Spinal cord (tissue), 10 donors: ENCODE data around the gene SETD1A. TPM values are rescaled to one million over a fixed set of nuclear protein-coding genes. Genes with fewer than 3 reads are reported as not detected.

Experiments used
- DNase-seq, 6 donors: peaks; one replicate each; pipeline versions ENCODE4 v3.0.0 to v3.0.0-alpha.2; 2013 to 2015; ENCODE audit warnings: low spot score in 6 of 6, low read depth in 4 of 6
- H3K27ac ChIP-seq: one replicate; pipeline ENCODE4 v1.5.1; 2013; ENCODE audit warnings: low read depth, low read length, control low read depth
- H3K27me3 ChIP-seq: one replicate; pipeline ENCODE4 v1.6.1; 2013; ENCODE audit warnings: low read length; ENCODE audit not compliant: control insufficient read depth, insufficient read depth
- H3K36me3 ChIP-seq: one replicate; pipeline ENCODE4 v1.6.1; 2013; ENCODE audit warnings: low read length; ENCODE audit not compliant: control insufficient read depth, insufficient read depth
- H3K4me1 ChIP-seq: one replicate; pipeline ENCODE4 v1.6.1; 2013; ENCODE audit warnings: low read length; ENCODE audit not compliant: control insufficient read depth, insufficient read depth
- H3K4me3 ChIP-seq: one replicate; pipeline ENCODE4 v1.5.1; 2013; ENCODE audit warnings: low read depth, low read length, control low read depth
- H3K9me3 ChIP-seq: one replicate; pipeline ENCODE4 v1.6.1; 2013; ENCODE audit warnings: low read length; ENCODE audit not compliant: control insufficient read depth, insufficient read depth
- WGBS: methylation state at CpG from one replicate; pipeline ENCODE4 v1.1.5; 2013; ENCODE audit warnings: missing lambda C conversion rate; ENCODE audit not compliant: insufficient coverage; 5-methylcytosine and 5-hydroxymethylcytosine counted together
- long read RNA-seq, 4 donors: transcript quantifications; one replicate each; lab custom pipeline, GENCODE V29; 2026
- polyA plus RNA-seq, 2 donors: library from polyadenylated mRNA; unstranded; fragments of 120-200 nt; gene quantifications; one replicate each; pipeline ENCODE4 v1.2.1, GENCODE V29; 2013; ENCODE audit not compliant: insufficient read length in 2 of 2
- total RNA-seq, 2 donors: library from RNA; depleted of rRNA in 1 of 2; stranded (reverse); fragments of 120-200 nt in 1 of 2; fragments of >200 nt in 1 of 2; gene quantifications; one replicate each; pipeline versions ENCODE4 v1.2.3 to v1.2.4, GENCODE V29; 2013 to 2014
- donor health status: healthy.

The SETD1A gene
- total RNA-seq = 1 to 10 TPM; 2.3 to 5.0 TPM
- 10 to 100 TPM; 16.7 to 17.4 TPM for polyA plus RNA-seq
- long read RNA-seq, donor 1 = 0 reads
- long read RNA-seq, donor 2 = 0 reads
- long read RNA-seq, donor 3 = 0 reads
- long read RNA-seq, donor 4, partial matches to known transcripts = 0 of 6 reads
- long read RNA-seq, donor 4, other reads (novel, unspliced or antisense) = 6 of 6 reads

DNA sequence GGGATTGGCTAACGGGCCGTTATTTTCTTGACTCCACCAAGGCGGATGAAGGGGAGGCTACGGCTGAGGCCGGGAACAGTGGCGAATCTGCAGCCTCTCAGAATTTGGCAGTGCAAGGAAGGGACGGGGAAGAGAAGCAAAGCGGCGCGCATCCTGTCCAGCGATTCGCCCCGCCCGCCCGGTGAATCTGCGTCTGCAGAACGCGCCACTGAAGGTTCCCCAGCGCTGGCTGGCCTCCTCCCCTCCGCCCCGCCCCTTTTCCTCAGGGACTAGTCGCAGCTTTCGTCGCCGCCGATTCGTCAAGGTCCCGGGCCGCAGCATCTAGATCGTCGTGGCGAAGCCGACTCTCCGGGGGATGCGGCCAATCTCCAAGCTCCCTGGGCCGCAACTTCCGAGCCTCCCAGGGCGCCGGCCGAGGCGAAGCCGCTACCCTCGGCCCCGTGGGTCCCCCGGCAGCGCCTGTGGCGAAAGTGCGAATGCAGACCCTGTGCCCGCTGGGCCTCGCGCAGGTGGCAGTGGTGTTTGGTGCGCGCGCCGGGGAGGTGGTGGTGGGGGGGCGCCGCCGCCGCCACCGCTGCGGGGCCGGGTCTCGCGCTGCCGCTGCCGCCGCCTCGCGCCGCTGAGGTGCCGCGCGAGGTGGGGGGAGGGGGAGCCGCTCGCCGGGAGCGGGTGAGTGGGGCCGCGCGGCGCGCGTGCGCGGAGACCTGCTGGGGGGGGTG, at the start of gene SETD1A:
TSS of gene SETD1A (plus strand) at position 299 of the 719 bp plus-strand sequence. CDS start 978 bp downstream, outside the sequence.
- peak; percentile 87 to 99 (median 91) for DNase-seq
- WGBS = under 1% methylated on average over 84 of the region's 85 CpGs
- Histone ChIP-seq H3K27ac (peak within 1 kb of the TSS; percentile 99), H3K4me1 (peaks cover 27% of the 10 kb centered on the region), H3K36me3 (peaks cover 45% of the 10 kb centered on the region), H3K4me3 (peak within 1 kb of the TSS; percentile 96), H3K27me3 (no peaks in the 10 kb centered on the region), H3K9me3 (no peaks in the 10 kb centered on the region)

DNA sequence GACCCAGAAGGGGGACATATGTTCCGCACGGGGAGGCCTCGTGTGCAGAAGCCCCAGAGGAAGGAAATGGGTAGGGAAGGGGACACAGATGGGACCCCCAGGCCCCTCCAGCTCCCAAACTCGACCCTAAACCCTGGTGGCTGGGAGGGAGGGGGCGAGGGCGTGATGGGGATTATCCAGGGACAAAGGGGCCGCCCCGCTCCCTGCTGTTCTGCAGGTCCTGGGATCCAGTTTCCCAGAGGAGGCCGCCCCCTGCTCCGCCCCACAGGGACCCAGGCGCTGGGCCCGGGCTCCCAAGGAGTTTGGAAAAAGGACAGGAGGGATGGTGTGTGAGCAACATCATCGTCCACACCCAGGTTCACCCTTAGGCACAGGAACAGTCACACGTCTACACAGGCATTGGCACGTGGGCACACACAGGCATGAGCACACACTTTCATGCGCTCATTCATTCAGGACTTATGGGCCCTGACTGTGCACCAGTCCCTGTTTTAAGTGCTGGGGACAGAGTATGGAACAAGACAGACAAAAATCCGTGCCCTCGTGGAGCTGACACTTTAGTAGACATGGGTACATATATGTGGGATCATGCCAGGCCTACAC, 47.0 kb upstream of the SETD1A start:
- Histone ChIP-seq H3K4me1 (no peaks in the 10 kb centered on the region), H3K4me3 (no peak overlapping the region), H3K9me3 (no peaks in the 10 kb centered on the region), H3K36me3 (peaks cover 2% of the 10 kb centered on the region), H3K27me3 (no peaks in the 10 kb centered on the region), H3K27ac (no peak overlapping the region)
- 54% methylated on average over 9 of the region's 18 CpGs for WGBS
- DNase-seq = no peak

DNA sequence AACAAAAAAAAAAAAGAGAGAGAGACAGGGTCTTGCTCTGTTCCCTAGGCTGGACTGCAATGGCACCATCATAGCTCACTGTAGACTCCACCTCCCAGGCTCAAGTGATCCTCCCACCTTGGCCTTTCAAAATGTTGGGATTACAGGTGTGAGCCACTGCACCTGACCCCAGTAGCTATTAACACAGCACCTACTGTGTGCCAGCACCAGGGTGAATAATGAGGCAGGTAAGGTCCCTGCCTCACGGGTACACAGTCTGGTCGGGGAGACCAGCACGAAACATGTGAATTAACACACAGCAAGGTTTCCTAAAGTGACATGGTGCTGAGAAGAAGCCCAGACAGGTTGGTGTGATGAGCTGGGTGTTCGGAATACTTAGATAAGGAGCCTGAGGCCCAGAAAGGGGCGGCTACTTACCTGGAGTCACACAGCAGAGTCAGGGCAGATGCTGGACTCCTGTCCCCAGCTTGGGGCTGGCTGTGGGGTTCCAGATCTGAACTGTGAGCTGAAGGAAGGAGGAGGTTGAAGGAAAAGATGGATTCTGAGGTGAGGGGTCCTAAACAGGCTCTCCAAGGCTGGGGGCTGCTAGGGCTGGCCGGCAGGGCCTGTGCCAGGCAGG, 44.7 kb upstream of the SETD1A start:
- Histone ChIP-seq H3K4me1 (no peaks in the 10 kb centered on the region), H3K27ac (no peak overlapping the region), H3K9me3 (no peaks in the 10 kb centered on the region), H3K27me3 (no peaks in the 10 kb centered on the region), H3K36me3 (no peaks in the 10 kb centered on the region), H3K4me3 (no peak overlapping the region)
- 86% methylated on average over 6 of the region's 6 CpGs for WGBS
- DNase-seq = no peak

DNA sequence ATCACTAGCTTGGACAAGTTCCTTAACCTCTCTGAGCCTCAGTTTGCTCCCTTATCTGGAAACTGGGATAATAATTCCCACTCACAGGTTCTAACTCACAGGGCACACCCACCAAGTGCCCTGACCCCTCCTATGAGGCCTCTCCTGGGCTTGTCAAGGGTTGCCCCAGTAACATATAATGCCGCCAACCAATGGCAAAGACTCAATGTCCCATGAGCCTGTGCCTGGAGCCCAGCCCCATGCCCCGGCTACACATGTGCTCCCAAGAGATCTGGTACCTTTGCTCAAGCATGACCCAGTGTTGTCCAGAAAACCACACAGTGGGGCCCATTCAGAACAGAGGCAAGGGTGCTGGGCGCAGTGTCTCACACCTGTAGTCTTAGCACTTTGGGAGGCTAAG, 42.7 kb upstream of the SETD1A start:
- Histone ChIP-seq H3K9me3 (no peaks in the 10 kb centered on the region), H3K4me1 (no peaks in the 10 kb centered on the region), H3K27me3 (no peaks in the 10 kb centered on the region), H3K4me3 (no peak overlapping the region), H3K27ac (no peak overlapping the region), H3K36me3 (no peaks in the 10 kb centered on the region)
- WGBS = 85% methylated on average over 3 of the region's 3 CpGs
- no peak for DNase-seq

DNA sequence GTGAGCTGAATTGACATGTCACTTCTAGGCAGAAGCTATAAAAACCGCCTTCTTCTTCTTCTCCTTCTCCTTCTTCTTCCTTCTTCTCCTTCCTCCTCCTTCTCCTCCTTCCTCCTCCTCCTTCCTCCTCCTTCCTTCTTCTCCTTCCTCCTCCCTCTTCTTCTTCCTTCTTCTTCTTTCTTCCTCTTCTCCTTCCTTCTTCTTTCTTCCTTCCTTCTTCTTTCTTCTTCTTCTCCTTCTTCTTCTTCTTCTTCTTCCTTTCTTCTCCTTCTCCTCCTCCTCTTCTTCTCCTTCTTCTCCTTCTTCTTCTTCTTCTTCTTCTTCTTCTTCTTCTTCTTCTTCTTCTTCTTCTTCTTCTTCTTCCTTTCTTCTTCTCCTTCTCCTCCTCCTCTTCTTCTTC, 38.9 kb upstream of the SETD1A start:
- WGBS = 75% methylated on average over 1 of the region's 1 CpG
- no peaks in the 10 kb centered on the region for H3K9me3 ChIP-seq

DNA sequence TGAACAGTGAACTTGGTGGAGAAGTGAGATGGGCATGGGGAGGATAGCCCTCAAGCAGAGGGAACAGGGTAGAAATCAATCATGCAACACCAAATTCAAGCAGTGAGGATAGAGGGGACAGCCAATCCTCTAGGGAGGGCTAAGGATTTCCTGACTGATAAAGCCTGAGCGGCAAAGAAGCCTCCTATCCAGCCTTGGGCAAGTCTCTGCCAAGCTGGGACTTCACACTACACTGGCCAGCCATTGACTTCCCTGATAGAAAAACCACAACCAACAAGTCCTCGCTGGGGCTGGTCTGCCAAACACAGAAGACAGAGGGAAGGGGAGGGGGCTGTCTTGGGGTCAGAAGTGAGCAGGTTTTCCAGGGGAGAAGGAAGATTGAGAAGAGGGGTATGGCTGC, 36.7 kb upstream of the SETD1A start:
- no CpG with 5 or more reads among the region's 2 CpGs for whole genome bisulfite sequencing
- Histone ChIP-seq H3K4me1 (peaks cover 28% of the 10 kb centered on the region), H3K27me3 (no peaks in the 10 kb centered on the region), H3K9me3 (no peaks in the 10 kb centered on the region), H3K36me3 (peaks cover 7% of the 10 kb centered on the region), H3K4me3 (no peak overlapping the region), H3K27ac (no peak overlapping the region)
- no peak for DNase-seq

More for the DNA sequence above, 38.9 kb upstream of the SETD1A start:
- no peak for DNase-seq
- no peaks in the 10 kb centered on the region for H3K36me3 ChIP-seq
- peaks cover 14% of the 10 kb centered on the region for H3K4me1 ChIP-seq
- H3K27ac ChIP-seq = no peak overlapping the region
- H3K27me3 ChIP-seq = no peaks in the 10 kb centered on the region
- H3K4me3 ChIP-seq = no peak overlapping the region

DNA sequence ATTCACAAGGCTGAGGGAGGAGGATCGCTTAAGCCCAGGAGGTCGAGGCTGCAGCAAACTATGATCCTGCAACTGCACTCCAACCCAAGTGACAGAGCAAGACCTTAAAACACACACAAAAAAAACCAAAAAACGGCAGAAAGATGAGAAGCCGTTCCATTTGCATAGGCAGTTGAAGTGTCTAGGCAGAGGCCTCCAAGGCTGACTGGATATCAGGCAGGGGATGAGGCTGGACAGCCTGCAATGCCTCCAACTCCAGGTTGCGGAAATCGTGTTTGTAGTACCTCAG, 36.2 kb upstream of the SETD1A start:
- peak overlapping the region; percentile 98 for H3K27ac ChIP-seq
- peaks cover 13% of the 10 kb centered on the region for H3K36me3 ChIP-seq
- no peaks in the 10 kb centered on the region for H3K9me3 ChIP-seq
- no peaks in the 10 kb centered on the region for H3K27me3 ChIP-seq
- no peak for DNase-seq
- peak overlapping the region; percentile 83 for H3K4me3 ChIP-seq
- H3K4me1 ChIP-seq = peaks cover 32% of the 10 kb centered on the region
- 2% methylated on average over 4 of the region's 6 CpGs for WGBS

DNA sequence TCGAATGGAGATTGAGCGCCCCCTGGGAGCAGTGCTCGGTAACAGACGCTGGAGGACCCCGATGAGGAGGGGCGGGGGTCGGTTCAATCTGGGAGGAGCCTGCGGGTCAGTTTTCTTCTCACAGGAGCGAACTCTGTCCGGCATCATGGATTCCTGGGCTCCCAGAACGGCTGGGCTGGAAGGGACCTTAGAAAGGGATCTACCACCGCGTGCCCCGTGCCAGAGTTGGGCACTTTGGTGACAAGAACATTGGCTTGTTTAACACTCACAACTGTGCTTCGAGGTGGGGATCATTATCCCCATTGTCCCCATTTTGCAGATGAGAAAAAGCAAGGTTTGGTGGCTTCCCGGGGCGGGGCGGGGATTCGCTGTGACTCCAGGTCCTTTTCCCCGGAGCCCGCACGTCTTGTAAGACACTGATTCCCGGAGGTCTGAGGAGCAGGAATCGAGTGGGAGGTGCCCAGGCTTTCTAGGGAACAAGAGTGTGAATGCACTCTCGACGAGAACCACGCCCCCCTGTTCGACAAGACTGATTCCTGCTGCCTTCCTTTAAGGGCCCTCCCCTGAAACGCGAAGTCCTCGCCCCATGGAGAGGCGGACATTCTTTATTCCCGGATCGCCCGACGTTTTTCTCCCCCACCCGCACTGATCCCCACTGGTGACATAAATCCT, 35.7 kb upstream of the SETD1A start:
- Histone ChIP-seq H3K4me3 (peak overlapping the region; percentile 83), H3K4me1 (peaks cover 35% of the 10 kb centered on the region), H3K27me3 (no peaks in the 10 kb centered on the region), H3K9me3 (no peaks in the 10 kb centered on the region), H3K36me3 (peaks cover 17% of the 10 kb centered on the region), H3K27ac (peak overlapping the region; percentile 98)
- WGBS = 0% methylated on average over 35 of the region's 37 CpGs
- peak; percentile 87 to 98 (median 92) for DNase-seq

DNA sequence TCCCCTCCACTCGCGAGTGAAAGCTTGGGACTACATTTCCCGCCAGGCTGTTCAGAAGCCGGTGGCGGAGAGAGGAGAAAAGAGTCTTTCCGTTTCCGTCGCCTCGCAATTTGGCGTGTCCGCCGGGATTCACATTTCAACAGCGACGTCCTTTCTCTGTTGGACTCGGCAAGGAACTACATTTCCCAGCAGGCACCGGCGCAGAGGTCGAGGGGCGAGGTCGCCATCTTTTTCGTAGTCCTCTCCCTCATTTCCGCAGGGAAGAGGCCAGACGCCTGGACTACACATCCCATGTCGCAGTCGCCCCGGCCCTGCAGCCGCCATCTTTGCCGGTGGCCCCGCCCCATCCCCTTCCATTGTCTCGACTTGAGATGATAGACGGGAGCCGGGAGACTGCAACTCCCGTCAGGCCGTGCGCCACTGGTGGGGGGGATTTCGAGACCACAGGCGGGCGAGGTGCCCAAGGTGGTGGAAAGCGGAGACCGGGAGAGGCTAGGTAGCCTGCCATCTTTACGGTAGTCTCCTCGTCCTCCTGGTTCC, 35.1 kb upstream of the SETD1A start:
- DNase-seq = peak; percentile 99 to 100 (median 99)
- Histone ChIP-seq H3K4me3 (peak overlapping the region; percentile 83), H3K9me3 (no peaks in the 10 kb centered on the region), H3K4me1 (peaks cover 41% of the 10 kb centered on the region), H3K27ac (peak overlapping the region; percentile 99), H3K36me3 (peaks cover 23% of the 10 kb centered on the region), H3K27me3 (no peaks in the 10 kb centered on the region)
- 0% methylated on average over 29 of the region's 42 CpGs for WGBS
